Ecto neural progenitor cell (in vitro differentiated cells): Measurements from ENCODE around the gene ILF3.
"Not testable (repeated sequence)": the region's sequence is repeated elsewhere in the genome, so short reads cannot be mapped to it uniquely, and the experiment has no call there.

ENCODE experiments used
- DNase-seq: peaks from one replicate; pipeline ENCODE4 v3.0.0-alpha.2; 2018; ENCODE audit warnings: low spot score

Gene ILF3

DNA sequence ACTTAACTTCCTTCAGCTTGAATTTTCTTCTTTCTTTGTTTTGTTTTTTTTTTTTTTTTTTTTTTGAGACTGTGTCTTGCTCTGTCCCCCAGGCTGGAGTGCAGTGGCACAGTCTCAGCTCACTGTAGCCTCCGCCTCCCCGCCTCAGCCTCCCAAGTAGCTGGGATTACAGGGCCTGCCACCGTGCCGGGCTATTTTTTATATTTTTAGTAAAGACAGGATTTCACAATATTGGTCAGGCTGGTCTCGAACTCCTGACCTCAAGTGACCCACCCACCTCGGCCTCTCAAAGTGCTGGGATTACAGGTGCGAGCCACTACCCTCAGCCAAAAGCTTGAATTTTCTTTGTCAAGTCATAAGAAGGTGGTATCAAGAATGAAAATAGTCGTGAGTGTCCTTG, 21.1 kb downstream of the ILF3 start:
- DNase-seq, result not testable (repeated sequence)

DNA sequence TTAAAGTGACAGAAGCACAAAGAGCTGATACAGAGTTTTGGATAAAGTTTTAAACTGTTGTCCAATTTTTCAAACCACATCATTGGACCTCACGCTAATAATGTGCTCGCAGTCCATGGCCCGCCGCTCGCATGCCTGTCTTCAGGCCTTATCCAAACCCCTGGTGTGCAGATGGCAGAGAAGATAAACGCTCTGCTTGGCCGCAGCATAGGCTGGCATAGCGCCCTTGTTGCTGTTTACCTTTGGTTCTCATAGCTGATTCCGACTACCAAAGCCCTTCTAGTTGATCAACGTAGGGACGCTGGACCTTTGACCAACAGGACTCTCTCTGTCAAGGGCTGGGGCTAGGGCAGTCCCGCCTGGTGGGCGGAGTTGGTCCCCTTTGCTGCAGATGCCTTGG, 23.6 kb downstream of the ILF3 start:
- DNase-seq, result no peak

DNA sequence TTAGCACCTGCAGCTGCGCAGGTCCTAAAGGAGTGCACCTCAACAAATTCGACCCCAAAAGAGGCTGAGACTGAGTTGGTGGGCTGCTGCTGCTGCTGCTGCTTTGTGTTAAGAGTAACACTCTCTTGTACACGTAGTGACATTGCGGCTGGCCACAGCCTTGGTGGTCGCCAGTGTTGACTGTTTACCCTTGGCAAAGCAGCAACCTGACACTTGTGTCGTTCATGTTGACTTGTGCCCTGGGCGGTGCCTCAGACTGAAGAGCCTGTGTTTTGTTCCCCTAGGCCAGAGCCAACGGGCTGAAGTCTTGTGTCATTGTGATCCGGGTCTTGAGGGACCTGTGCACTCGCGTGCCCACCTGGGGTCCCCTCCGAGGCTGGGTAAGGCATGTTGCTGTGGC, 24.7 kb downstream of the ILF3 start:
- no peak for DNase-seq

DNA sequence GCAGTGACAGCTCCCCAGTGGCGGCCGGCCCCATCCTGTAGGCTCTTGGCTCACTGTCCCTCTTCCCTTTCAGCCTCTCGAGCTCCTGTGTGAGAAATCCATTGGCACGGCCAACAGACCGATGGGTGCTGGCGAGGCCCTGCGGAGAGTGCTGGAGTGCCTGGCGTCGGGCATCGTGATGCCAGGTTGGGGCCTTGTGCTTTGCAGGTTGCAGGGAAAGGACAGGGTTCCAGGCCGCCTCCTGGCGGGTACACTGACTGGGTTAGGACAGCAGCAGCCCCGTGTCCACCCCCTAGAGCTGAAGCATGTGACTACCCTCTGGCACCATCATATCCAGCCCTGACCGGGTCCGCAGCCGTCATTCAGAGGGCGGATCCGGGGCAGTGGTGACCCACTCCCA, 25.6 kb downstream of the ILF3 start:
- DNase-seq, result no peak

DNA sequence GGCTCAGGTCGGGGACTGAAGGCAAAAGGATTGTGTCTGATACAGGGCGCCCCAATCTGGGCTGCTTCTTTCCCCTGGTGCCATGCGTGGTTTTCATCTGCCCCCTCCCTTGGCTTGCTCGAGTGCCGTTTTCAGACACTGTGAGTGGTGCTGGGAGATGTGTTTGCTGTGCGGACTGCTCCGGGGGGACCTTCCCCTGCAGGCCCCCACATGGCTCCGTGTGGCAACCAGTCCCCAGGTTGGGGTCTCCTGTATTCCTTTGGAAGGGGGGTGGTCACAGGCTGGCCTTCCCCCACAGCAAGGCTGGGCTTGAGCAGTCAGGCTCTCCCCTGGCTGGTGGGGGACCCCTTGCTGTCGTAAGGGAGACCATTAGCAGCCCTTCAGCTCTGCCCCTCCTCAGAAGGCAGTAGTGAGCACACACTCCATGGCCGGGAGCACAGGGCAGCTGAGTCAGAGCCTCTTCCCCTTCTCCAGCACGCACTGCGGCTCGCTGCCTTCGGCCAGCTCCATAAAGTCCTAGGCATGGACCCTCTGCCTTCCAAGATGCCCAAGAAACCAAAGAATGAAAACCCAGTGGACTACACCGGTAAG, 26.5 kb downstream of the ILF3 start:
- peak; percentile 30 for DNase-seq

DNA sequence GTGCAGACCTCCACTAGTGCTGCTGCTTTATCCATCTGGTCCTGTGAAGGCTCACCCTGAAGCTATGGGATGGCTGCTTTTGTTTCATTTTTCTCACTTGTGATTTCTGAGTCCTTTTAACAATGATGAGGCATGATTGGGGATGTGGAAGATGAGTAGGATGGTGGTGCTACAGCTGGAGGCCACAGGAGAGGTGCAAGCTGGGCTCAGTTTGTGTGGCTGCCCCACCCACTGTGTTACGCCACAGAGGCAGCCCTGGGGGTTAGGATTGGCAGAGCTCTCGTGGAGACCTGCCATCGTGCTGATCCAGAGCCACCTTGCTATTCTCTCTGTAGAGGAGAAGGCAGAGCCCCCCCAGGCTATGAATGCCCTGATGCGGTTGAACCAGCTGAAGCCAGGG, 27.5 kb downstream of the ILF3 start:
- DNase-seq, result no peak

DNA sequence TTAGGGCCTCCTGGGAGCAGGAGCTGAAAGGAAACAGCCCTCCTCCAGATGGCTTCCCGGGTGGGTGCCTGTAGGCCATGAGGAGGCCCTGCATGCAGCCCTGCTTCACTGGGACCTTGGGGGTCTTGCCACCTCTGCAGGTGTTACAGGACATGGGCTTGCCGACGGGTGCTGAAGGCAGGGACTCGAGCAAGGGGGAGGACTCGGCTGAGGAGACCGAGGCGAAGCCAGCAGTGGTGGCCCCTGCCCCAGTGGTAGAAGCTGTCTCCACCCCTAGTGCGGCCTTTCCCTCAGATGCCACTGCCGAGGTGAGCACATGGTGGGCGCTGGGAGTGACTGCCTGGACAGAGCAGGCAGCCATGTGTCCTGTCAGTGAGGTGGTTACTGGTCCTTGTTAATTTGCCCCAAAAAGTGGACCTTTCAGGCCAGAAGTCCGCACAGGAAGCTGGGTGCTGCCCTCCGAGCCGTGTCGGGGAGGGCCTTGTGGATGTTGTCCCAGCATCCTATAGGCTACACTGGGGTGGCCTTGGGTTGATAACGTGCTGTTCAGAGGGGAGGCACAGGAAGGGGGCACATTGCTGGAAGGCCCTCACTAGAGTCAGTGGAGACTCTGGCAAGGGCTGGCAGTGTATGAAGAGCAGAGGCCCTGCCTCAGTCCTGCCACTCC, 28.4 kb downstream of the ILF3 start:
- no peak for DNase-seq

DNA sequence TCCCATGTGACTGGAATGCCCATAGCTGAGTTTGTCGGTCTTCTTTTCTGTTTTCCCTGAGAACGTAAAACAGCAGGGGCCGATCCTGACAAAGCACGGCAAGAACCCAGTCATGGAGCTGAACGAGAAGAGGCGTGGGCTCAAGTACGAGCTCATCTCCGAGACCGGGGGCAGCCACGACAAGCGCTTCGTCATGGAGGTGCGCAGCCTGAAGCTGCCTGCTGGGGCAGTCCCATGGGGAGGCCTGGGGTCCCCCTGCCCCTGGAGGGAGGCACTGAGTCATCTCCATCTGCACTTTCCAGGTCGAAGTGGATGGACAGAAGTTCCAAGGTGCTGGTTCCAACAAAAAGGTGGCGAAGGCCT, 28.9 kb downstream of the ILF3 start:
- no peak for DNase-seq

DNA sequence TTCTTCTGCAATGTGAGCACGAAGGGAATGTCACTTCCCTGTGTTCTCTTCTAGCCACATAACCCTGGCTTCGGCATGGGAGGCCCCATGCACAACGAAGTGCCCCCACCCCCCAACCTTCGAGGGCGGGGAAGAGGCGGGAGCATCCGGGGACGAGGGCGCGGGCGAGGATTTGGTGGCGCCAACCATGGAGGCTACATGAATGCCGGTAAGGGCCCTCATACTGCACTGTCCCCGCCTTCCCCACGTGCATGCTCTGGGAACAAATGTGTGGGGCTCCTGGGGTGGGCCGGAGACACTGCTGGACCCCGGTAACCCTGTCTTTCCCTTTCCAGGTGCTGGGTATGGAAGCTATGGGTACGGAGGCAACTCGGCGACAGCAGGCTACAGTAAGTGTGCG, 29.4 kb downstream of the ILF3 start:
- no peak for DNase-seq

DNA sequence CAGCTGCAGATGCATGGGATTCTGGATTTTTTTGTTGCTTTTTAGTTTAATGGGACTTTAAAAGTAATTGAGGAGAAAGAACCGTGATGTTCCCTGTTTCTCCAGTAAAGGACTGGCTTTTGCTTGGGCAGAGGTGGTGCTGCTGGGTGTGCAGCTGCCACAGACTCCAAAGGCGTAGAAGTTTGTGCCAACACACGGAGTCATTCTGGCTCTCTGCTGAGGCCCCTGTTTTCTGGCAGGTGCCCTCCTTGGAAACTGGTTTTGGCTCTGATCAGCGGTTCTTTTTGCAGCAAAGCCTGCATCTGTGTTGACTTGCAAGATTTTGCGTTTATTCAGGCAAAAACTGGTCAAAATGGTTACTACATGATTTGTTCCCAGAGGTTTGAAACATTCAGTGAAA, 31.1 kb downstream of the ILF3 start:
- DNase-seq, result no peak

DNA sequence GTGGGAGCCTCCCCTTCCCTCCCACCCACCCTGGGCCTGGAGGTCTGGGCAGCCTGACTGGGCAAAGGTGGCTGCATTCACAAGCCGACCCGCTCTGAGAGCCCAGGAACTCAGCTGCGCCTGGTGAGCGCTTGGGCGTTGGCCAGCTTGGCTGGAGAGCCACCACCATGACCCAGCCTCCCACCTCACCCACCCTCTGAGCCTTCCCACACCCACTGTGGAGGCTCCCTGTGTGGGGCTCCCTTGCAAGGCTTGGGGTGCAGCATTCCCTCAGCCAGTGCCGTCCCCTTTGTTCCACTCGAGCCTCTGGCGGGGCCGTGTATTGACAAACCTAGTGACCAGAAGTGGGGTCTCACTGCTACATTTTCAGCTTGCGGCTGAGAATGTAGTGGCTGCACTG, 32.0 kb downstream of the ILF3 start:
- no peak for DNase-seq

DNA sequence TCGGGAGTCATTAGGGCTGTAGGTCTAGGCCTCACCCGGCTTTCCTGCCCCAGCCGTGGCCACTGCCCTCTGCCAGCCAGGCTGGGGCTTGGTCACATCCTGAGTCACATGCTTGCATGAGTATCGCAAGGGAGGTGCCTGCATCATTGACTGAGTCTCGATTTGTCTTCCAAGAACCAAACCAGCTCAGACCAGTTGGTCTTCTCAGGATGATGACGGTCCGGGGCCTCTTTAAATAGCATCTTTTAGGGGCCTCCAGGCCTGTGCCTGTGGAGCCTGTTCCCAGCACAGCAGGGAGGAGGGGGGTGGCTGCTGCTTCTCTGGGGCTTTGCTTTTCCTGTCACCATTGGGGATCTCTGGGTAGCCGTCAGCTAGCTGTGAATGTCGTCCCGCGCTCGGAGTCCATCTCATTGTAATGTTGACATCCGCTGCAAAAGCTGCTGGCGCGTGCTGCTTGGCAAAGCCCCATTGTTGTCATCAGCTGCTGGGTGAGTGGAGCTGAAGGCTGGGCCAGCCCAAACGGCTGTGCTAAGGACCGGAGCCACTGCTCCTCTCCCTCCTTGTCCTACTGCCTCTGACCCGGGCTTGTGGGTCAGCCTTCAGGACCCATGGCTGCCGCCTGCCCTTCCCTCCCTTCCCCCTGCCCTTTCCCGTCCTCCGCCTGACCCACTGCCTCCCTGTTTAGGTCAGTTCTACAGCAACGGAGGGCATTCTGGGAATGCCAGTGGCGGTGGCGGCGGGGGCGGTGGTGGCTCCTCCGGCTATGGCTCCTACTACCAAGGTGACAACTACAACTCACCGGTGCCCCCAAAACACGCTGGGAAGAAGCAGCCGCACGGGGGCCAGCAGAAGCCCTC, 32.7 kb downstream of the ILF3 start:
- peak; percentile 45 for DNase-seq

DNA sequence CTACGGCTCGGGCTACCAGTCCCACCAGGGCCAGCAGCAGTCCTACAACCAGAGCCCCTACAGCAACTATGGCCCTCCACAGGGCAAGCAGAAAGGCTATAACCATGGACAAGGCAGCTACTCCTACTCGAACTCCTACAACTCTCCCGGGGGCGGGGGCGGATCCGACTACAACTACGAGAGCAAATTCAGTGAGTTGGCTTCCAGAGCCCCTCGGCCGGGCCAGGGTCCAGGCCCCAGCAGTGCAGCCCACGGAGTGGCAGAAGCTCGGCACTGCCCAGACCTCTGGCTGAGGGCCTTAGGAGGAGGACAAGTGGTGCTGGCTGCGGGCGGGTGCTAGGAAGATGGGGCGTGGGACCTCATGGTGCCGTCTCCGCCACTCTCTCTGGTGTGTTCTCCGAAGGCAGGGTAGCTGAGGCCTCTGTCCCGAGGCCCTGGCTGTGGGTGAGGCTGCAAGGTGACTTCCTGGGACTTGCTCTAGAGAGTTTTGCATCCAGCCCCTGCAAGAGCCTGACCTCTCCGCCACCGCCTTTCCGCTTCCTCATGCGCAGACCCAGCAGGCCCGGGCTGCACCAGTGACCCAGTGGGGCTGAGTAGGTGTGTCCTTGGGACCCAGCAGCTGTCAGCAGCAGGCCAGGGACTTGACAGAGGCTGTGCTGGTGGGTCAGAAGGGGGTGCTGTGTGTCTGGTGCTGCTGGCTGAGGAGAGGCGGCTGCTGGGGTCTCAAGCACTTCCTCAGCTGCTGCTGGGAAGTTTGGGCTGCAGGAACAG, 33.6 kb downstream of the ILF3 start:
- DNase-seq, result peak; percentile 40

DNA sequence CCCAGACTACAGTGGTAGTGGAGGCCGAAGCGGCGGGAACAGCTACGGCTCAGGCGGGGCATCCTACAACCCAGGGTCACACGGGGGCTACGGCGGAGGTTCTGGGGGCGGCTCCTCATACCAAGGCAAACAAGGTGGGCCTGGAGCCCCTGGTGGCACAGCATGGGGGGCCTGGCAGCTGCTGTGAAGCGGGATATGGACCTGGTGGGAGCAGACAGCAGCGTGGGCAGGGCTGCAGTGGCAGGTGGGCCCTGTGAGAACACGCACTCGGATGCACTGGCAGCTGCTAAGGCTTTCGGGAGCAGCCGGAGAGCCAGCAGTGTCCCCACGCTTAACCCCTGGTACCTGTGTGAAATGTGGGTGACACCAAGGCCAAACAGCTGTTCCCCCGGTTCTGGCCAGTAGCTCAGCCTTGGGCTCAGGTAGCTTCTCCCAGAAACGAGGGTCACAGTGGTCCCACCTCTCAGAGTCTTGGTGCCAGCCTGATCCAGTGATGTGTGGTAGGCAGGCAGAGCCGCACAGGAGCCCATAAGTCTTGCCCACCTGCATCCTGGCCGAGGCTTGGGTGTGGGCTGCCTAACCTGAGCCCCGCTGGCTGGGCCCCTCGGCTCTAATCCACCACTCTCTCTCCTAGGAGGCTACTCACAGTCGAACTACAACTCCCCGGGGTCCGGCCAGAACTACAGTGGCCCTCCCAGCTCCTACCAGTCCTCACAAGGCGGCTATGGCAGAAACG, 34.6 kb downstream of the ILF3 start:
- peak; percentile 39 for DNase-seq

DNA sequence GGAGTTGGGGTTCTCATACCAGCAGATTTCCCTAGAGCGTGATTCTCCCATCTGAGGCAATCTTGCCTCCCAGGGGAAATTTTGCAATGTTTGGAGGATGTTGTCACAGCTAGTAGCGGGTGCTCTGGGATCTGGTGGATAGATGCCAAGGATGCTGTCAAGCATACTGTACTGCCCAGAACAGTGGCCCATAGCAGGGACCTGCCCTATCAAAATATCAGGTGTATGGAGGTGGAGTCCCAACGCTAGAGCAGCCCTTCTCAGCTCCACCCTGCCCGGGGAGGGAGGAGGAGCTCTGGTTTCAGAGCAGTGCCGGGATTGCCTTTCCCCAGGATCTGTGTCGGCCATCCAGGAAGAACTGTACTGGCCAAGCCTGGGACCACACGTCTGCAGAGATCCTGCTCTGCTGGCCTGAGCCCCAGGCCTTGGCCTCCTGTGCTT, 36.2 kb downstream of the ILF3 start:
- no peak for DNase-seq

DNA sequence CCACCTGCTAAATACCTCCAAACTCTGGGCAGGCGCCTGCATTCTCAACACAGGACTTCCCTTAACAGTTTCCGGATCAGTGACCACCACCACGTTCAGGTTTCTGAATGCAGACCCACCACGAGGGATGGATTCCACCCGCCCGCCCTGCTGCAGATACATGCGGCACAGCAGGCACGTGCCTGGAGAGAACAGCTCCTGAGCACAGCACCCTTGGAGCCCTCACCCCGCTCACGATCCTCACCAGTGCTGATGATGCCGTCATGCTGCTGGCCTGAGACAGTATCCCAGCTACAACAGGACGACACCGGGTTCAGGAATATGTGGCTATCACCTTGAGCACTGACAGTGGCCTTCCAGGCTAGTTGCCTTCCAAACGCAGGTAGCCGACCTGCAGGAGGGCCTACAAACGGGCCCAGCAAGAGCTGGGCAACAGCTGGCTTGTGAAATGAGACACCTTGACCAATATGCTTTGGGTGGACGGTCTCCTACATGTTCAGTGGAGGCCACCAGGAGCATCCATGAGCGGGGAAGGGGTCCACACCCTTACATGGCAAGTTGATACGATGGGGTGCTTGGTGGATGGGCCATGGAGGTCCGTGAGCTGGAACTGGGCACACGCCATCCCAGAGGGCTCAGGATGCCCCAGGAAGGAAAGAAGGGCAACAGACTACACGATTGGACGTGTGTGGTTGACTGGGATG, 37.2 kb downstream of the ILF3 start:
- DNase-seq, result peak; percentile 42

DNA sequence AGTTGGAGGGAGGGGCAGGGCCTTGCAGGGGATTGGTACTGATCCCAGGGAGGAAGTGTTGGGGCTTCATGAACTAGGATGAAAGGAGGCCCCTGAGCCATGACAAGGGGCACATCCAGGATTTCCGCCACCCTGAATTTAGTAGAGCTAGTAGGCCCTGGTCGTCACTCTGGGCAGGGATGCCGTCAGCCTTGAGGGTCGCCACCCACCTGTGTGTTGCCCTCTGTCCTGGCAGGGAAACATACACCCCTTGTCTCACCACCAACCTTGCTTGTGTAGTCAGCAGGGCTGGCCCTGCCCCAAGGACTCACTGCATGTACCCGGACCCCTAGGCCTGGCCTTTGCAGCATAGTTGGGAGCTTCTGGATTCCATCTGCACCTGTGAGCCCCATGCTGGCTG, 37.7 kb downstream of the ILF3 start:
- DNase-seq, result no peak

DNA sequence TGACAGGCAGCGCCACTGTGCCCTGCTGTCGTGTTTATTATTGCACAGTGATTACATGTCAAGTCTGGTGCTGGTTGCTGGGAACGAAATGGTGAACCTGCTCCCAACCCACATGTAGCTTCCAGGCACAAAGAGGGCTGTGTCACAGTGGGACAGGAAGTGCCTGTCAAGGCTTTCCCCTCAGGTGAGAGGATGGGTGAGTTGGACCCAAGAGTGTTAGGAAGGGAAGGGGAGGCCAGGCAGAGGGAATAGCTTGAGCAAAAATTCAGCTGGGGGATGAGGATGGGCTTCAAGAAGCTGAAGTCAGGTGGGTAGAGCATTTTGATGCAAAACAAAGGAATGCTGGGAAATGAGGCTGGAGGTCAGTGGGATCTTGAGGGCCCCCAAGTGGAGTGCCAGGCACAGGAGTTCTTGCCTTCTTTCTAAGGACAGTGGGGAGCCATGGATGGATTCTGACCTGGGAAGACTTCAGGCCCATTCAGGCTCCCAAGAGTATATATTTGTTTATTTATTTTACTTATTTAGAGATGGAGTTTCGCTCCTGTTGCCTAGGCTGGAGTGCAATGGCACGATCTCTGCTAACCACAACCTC, 38.6 kb downstream of the ILF3 start:
- DNase-seq, result peak; percentile 37

DNA sequence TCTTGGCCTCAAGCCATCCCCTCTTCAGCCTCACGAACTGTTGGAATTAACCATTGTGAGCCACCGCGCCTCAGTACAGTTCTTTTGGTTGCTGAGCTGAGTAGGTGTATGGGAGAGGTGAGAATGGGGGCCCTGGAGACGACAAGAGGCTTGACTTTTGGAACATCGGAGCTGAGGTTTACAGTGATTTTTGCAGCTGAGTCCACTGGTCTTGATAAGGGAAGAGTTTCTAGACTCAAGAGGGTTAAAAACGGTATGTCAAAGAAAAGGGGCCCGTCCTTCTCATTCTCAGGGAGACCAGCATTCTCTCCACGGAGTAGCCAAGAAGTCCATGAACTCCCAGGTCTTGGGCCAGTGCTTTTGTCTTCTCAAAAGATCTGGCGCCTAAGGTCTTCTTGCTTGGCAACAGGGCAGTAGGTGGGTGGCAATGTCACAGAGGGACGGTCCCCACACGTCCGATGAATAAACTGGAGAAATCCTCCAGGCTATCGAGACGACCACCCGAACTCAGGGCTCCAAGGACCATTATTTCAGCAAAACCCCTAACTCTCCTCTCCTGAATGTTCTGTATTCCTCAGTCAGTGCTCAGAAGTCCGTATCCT, 40.7 kb downstream of the ILF3 start:
- DNase-seq, result peak; percentile 44
